ENCODE data around the gene TRIM49C. TPM values are rescaled to one million over a fixed set of nuclear protein-coding genes. Genes with fewer than 3 reads are reported as not detected.
"Not testable (repeated sequence)": the region's sequence is repeated elsewhere in the genome, so short reads cannot be mapped to it uniquely, and the experiment has no call there.

TRIM49C gene, protein sequence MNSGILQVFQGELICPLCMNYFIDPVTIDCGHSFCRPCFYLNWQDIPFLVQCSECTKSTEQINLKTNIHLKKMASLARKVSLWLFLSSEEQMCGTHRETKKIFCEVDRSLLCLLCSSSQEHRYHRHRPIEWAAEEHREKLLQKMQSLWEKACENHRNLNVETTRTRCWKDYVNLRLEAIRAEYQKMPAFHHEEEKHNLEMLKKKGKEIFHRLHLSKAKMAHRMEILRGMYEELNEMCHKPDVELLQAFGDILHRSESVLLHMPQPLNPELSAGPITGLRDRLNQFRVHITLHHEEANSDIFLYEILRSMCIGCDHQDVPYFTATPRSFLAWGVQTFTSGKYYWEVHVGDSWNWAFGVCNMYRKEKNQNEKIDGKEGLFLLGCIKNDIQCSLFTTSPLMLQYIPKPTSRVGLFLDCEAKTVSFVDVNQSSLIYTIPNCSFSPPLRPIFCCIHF
- total RNA-seq, result not detected

DNA sequence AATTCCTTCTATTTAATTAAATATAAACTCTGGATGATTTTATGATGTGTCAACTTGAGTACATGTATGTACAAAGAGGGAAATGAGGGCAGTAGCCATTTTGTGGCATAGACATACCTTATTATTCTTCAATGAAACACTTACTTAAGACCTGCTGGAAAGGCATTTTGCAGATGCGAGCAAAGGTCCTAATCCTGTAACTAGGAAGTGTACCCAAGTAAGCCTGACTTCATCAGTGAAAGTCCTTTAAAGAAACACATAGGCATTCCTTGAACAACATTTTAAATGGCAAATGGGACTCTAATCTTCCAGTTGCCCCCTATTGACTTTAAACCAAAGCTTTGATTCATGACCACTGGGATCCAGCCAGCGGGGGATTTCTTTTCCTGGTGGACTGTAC, at the start of gene TRIM49C:
Gene TRIM49C (plus strand): TSS at position 301 of the 400 bp plus-strand sequence. CDS start 4,106 bp downstream, outside the sequence.
- not testable (repeated sequence) for H3K4me3 ChIP-seq, H3K9me3 ChIP-seq, ATAC-seq, H3K4me1 ChIP-seq, H3K27me3 ChIP-seq, H3K27ac ChIP-seq, H3K36me3 ChIP-seq
- WGBS, 2 donors (ENCODE audit: low coverage in 1 of 2), result no CpG with 5 or more reads among the region's 2 CpGs

DNA sequence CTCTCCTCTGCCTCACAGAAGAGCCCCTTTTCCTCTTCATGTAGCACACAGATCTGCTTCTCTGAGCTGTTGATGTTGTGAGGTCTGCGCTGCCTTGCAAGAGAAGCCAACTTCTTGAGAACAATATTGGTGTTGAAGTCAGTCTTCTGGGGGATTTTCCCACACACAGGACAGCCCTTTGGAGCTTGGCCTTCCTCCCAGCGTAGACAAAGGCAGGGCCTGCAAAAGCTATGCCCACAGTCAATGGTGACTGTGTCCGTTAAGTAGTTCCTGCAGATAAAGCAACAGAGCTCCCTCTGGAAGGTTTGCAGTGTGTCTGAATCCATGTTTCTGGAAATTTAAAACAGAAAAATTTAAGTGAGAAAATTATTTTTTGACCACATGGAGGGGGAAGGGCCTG, 6.7 kb upstream of the TRIM49C start:
- H3K9me3 ChIP-seq, H3K4me3 ChIP-seq, H3K27me3 ChIP-seq, H3K36me3 ChIP-seq, ATAC-seq, H3K27ac ChIP-seq, H3K4me1 ChIP-seq: not testable (repeated sequence)
- whole genome bisulfite sequencing, 2 donors (ENCODE audit: low coverage in 1 of 2), result no CpG with 5 or more reads among the region's 3 CpGs

- not testable (repeated sequence) for H3K27me3 ChIP-seq, H3K9me3 ChIP-seq, H3K27ac ChIP-seq, H3K4me1 ChIP-seq, H3K4me3 ChIP-seq, H3K36me3 ChIP-seq, ATAC-seq
- no CpG with 5 or more reads among the region's 41 CpGs for WGBS, 2 donors (ENCODE audit: low coverage in 1 of 2)
These were observed 20.8 kb downstream of the TRIM49C start for GRCh38 chr11:90051591-90052209.

DNA sequence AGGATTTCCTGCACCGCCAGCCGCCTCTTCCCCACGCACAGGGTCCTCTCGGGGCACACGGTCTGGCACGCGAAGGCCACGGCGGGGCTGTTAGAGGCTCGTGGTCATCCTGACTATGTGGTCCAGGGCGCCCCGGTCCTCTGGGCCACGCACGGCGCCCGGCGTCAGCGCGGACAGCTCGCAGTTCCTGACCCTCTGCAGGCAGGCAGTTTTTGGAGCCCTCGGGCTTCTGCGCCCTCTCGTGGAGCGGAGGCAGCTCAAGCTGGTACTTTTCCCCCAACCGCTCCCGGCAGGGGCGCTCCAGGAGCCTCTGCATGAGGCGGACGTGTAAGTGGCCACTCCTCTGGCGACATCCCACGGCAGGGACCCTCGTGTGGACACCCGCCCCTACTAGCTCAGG, 21.4 kb downstream of the TRIM49C start:
- H3K4me1 ChIP-seq, H3K27ac ChIP-seq, H3K9me3 ChIP-seq, ATAC-seq, H3K36me3 ChIP-seq, H3K27me3 ChIP-seq, H3K4me3 ChIP-seq: not testable (repeated sequence)
- no CpG with 5 or more reads among the region's 33 CpGs for WGBS, 2 donors (ENCODE audit: low coverage in 1 of 2)

GRCh38 chr11:90053545-90053944, 22.6 kb downstream of the TRIM49C start:
- H3K4me3 ChIP-seq, H3K9me3 ChIP-seq, H3K27me3 ChIP-seq, ATAC-seq, H3K36me3 ChIP-seq, H3K27ac ChIP-seq, H3K4me1 ChIP-seq: not testable (repeated sequence)
- WGBS, 2 donors (ENCODE audit: low coverage in 1 of 2), result 14 to 52% methylated on average over 5 to 10 of the region's 28 CpGs

DNA sequence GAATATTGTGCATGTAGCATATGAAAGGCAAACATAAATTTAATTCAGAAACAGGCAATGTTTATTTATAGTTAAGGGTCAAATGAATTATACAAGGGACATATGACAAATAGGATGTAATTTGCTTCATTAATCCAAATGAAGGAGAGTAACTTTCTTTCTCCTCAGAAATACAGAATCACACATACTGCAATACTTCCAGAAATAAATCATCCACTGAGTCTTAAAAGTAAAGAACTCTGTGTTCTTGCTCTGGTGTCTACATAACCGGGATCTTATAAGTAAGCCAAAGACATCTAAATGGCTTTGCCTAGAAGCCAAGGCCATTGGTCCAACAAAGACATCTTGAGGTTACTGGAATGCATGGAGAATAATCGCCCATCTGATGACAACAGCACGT, 54.7 kb downstream of the TRIM49C start, which contains the start of gene UBTFL1:
Gene UBTFL1 (plus strand): TSS at position 301 of the 400 bp plus-strand sequence. CDS start 0 bp downstream, at position 301.
- no CpG with 5 or more reads among the region's 3 CpGs for WGBS, 2 donors (ENCODE audit: low coverage in 1 of 2)
- H3K9me3 ChIP-seq, H3K27ac ChIP-seq: not testable (repeated sequence)

GRCh38 chr11:90088731-90089130, 57.8 kb downstream of the TRIM49C start:
- not testable (repeated sequence) for H3K36me3 ChIP-seq

More for the DNA sequence above, 54.7 kb downstream of the TRIM49C start, which contains the start of gene UBTFL1:
- H3K36me3 ChIP-seq, H3K27me3 ChIP-seq, ATAC-seq, H3K4me3 ChIP-seq, H3K4me1 ChIP-seq: not testable (repeated sequence)

More at GRCh38 chr11:90088731-90089130, 57.8 kb downstream of the TRIM49C start:
- not testable (repeated sequence) for H3K4me3 ChIP-seq, H3K9me3 ChIP-seq, H3K27me3 ChIP-seq, H3K4me1 ChIP-seq, ATAC-seq, H3K27ac ChIP-seq
- 33 to 40% methylated on average over 1 to 2 of the region's 2 CpGs for WGBS, 2 donors (ENCODE audit: low coverage in 1 of 2)

Small RNA genes lying within 50 kb of the gene (small RNA-seq; reads per million reads assigned to genes)
- 0 reads per million in 4 donors for gene AP000827.1

Other genes starting within 250 kb of the TRIM49C start
- gene TRIM49, start 222.5 kb upstream of the TRIM49C start, total RNA-seq, result not detected
- not detected for gene TRIM64B, start 152.6 kb upstream of the TRIM49C start, total RNA-seq
- not detected for gene TRIM49D1, start 108.9 kb upstream of the TRIM49C start, total RNA-seq
- gene TRIM49D2, start 107.0 kb upstream of the TRIM49C start, total RNA-seq, result not detected
- gene TRIM64, start 65.1 kb upstream of the TRIM49C start, total RNA-seq, result not detected
- gene UBTFL1, start 54.8 kb downstream of the TRIM49C start, total RNA-seq, result not detected
- 1 to 10 TPM in 3 of 4 donors, under 1 TPM in 1; 0.66 to 2.8 (median 1.7) TPM for gene NAALAD2, start 103.6 kb downstream of the TRIM49C start, total RNA-seq
- gene CHORDC1, start 191.9 kb downstream of the TRIM49C start, total RNA-seq, result 10 to 100 TPM; 49.1 to 99.6 (median 53.5) TPM

Data from gastroesophageal sphincter (tissue), 4 donors.